Measurements from ENCODE around the gene CRB1. TPM values are rescaled to one million over a fixed set of nuclear protein-coding genes. Genes with fewer than 3 reads are reported as not detected.
A peak's percentile ranks its signal among the peaks of the same experiment; 100 is the strongest.

CRB1 gene
- total and polyA plus RNA-seq, 9 of the 15 experiments (the other 6 are each of a cell fraction or from before 2014, with no cell fraction given): 0.04 to 0.10 TPM; not detected in 7

DNA sequence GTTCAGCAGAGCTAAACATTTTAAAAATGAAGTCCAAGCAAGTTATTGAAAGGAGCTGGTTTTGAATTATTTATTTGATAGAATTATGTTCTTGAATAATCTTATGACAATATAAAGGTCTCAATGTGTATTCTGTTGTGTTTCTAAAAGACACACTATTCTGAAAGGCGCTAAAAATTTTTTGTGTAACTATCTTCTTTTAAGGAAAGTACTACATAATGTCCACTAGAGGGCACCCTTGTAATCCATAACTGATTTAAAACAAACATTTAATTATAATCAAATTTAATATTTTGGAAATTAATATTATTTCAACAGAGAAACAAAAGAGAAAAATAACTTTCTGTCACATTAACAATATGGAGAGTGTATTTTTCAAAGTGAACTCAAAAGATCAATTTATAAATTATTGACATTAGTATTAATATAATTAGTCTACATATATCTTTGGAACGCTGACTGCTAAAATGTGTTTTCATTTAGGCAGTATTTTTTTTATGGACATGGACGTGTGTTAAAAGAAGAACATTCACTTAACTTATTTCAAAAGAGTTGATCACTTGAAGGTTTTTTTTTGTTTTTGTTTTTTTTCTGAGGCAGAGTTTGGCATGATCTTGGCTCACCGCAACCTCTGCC lies 258.8 kb downstream of the CRB1 start:
- no peak for TF ChIP-seq MYBL2 (IDR thresholded peaks at IDR 0.05; ENCODE audit: low read depth)
- no peak for TF ChIP-seq MYBL2 (CRISPR knock-in tag; IDR thresholded peaks at IDR 0.05; ENCODE audit: borderline replicate concordance)
- peak; percentile 19; the same call in 1 of the 2 replicates for TF ChIP-seq SMC3 (conservative IDR thresholded peaks at IDR 0.05; ENCODE audit: insufficient read depth, low read depth, low read length)
- no peak for TF ChIP-seq RAD51 (IDR thresholded peaks at IDR 0.05; ENCODE audit: borderline replicate concordance, low read depth)
- TF ChIP-seq, protein P1, sequence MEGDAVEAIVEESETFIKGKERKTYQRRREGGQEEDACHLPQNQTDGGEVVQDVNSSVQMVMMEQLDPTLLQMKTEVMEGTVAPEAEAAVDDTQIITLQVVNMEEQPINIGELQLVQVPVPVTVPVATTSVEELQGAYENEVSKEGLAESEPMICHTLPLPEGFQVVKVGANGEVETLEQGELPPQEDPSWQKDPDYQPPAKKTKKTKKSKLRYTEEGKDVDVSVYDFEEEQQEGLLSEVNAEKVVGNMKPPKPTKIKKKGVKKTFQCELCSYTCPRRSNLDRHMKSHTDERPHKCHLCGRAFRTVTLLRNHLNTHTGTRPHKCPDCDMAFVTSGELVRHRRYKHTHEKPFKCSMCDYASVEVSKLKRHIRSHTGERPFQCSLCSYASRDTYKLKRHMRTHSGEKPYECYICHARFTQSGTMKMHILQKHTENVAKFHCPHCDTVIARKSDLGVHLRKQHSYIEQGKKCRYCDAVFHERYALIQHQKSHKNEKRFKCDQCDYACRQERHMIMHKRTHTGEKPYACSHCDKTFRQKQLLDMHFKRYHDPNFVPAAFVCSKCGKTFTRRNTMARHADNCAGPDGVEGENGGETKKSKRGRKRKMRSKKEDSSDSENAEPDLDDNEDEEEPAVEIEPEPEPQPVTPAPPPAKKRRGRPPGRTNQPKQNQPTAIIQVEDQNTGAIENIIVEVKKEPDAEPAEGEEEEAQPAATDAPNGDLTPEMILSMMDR (IDR thresholded peaks at IDR 0.05 in 2 of 3, conservative IDR thresholded peaks at IDR 0.05 in 1 of 3; ENCODE audit: insufficient read depth in 2 of 3, low read depth in 1 of 3, low read length in 3 of 3): peak in 2 of 3 experiments; percentile 23 to 71; a peak in 3 of 6 replicates
- TF ChIP-seq, protein P2, sequence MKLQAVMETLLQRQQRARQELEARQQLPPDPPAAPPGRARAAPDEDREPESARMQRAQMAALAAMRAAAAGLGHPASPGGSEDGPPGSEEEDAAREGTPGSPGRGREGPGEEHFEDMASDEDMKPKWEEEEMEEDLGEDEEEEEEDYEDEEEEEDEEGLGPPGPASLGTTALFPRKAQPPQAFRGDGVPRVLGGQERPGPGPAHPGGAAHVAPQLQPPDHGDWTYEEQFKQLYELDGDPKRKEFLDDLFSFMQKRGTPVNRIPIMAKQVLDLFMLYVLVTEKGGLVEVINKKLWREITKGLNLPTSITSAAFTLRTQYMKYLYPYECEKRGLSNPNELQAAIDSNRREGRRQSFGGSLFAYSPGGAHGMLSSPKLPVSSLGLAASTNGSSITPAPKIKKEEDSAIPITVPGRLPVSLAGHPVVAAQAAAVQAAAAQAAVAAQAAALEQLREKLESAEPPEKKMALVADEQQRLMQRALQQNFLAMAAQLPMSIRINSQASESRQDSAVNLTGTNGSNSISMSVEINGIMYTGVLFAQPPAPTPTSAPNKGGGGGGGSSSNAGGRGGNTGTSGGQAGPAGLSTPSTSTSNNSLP (IDR thresholded peaks at IDR 0.05; ENCODE audit: borderline replicate concordance, low read depth, low read length): peak; percentile 86
- no peak for TF ChIP-seq KAT8 (IDR thresholded peaks at IDR 0.05; ENCODE audit: low read depth)
- TF ChIP-seq, protein P3, sequence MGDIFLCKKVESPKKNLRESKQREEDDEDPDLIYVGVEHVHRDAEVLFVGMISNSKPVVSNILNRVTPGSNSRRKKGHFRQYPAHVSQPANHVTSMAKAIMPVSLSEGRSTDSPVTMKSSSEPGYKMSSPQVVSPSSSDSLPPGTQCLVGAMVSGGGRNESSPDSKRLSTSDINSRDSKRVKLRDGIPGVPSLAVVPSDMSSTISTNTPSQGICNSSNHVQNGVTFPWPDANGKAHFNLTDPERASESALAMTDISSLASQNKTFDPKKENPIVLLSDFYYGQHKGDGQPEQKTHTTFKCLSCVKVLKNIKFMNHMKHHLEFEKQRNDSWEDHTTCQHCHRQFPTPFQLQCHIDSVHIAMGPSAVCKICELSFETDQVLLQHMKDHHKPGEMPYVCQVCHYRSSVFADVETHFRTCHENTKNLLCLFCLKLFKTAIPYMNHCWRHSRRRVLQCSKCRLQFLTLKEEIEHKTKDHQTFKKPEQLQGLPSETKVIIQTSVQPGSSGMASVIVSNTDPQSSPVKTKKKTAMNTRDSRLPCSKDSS (IDR thresholded peaks at IDR 0.05; ENCODE audit: low read depth, partially characterized antibody): no peak
- TF ChIP-seq RAD21 (CRISPR knock-in tag; conservative IDR thresholded peaks at IDR 0.05 in 1 of 2, IDR thresholded peaks at IDR 0.05 in 1 of 2): peak; percentile 62 to 73
- H3K4me1 ChIP-seq (replicated peaks in 1 of 2; ENCODE audit: control insufficient read depth in 2 of 2, insufficient read depth in 2 of 2, low read length in 2 of 2): no peaks in the 10 kb centered on the region
- H3K4me2 ChIP-seq (ENCODE audit: insufficient read depth, low read length): no peak overlapping the region
- no peaks in the 10 kb centered on the region for H3K9me1 ChIP-seq (ENCODE audit: control insufficient read depth, insufficient read depth, low read length)
- no peaks in the 10 kb centered on the region for H3K79me2 ChIP-seq (ENCODE audit: control insufficient read depth, insufficient read depth, low read length)
- no peaks in the 10 kb centered on the region for H3K36me3 ChIP-seq (ENCODE audit: control insufficient read depth, insufficient read depth, low read length)
- H2AFZ ChIP-seq (ENCODE audit: low read depth, low read length): no peak overlapping the region
- WGBS (ENCODE audit: insufficient coverage, low coverage, missing lambda C conversion rate): 33% methylated on average over 3 of the region's 4 CpGs
- ATAC-seq (no peak), FAIRE-seq (peak; percentile 60), DNase-seq (ENCODE audit: extremely low read depth in 1 of 4, low spot score in 3 of 4) (peak; percentile 21 to 55 (median 26))
- H3K27ac ChIP-seq (ENCODE audit: extremely low read depth, low read depth, low read length): no peak overlapping the region
- H3K9me3 ChIP-seq (replicated peaks; ENCODE audit: control insufficient read depth, insufficient read depth, low read depth, low read length): no peaks in the 10 kb centered on the region
- H3K4me3 ChIP-seq: no peak overlapping the region
- no TSS peak for BruUV-seq (replicated peaks)
- H3K9ac ChIP-seq (ENCODE audit: insufficient read depth in 1 of 2, low read depth in 2 of 2, low read length in 2 of 2): no peak overlapping the region
- CTCF ChIA-PET (ENCODE audit: low intra/inter-chr PET ratio): interaction anchor here (0.6 to 2.0 kb wide), 4 partner anchors 342 to 938 kb away, joined by 3 to 11 read pairs (median 7); no protein-coding TSS in a partner anchor
- no peaks in the 10 kb centered on the region for H4K20me1 ChIP-seq (replicated peaks; ENCODE audit: control insufficient read depth, insufficient read depth, low read length)
- POLR2A ChIA-PET: no interaction called here
- intact Hi-C loops (cut with micrococcal nuclease): loop anchor here (1.0 to 5.0 kb wide), 3 partner anchors 342 to 940 kb away; no protein-coding TSS in a partner anchor
- H3K27me3 ChIP-seq (ENCODE audit: control insufficient read depth in 2 of 2, insufficient read depth in 2 of 2, low read length in 2 of 2): no peaks in the 10 kb centered on the region
- in situ Hi-C loops (cut with MboI): no loop called here
